GM12878 (cell line): Measurements from ENCODE around the gene ZNF385D. TPM values are rescaled to one million over a fixed set of nuclear protein-coding genes. Genes with fewer than 3 reads are reported as not detected.

Experiments
- ATAC-seq: fragments of 200-7000 bp; cut with Tn5 transposase; 3 replicates; pipeline ENCODE4 v1.9.1; 2020; ENCODE audit warnings: mild to moderate bottlenecking, moderate library complexity
- BruUV-seq: library from RNA; stranded (reverse); fragments of 400-500 nt; replicated peaks from 2 replicates; lab custom pipeline; 2021; lab: Mats Ljungman, UMichigan
- CTCF ChIA-PET: fragments of 300-600 bp; sonication (Branson Sonifier 250); formaldehyde crosslinking; extraction: SDS; loops from one replicate; lab custom pipeline; 2021; ENCODE audit warnings: inconsistent platforms; lab: Yijun Ruan, JAX
- POLR2A ChIA-PET: fragments of 350-600 bp; formaldehyde crosslinking; extraction: SDS; loops from one replicate; lab custom pipeline; 2021; ENCODE audit warnings: inconsistent platforms; lab: Charles Lee
- RAD21 ChIA-PET: fragments of 300-600 bp; sonication (Branson Sonifier 250); formaldehyde crosslinking; loops from one replicate; lab custom pipeline; 2023; ENCODE audit warnings: antibody characterized with exemption; ENCODE audit not compliant: unreplicated experiment; lab: Charles Lee
- SMC1A ChIA-PET: fragments of 300-600 bp; sonication (Branson Sonifier 250); formaldehyde crosslinking; loops from one replicate; lab custom pipeline; 2023; ENCODE audit not compliant: unreplicated experiment, uncharacterized antibody; lab: Charles Lee
- DNase-seq: peaks from one replicate; pipeline ENCODE4 v3.0.0-alpha.2; 2011; ENCODE audit warnings: low read depth, low spot score
- FAIRE-seq: peaks from 3 replicates; lab custom pipeline; 2011; peaks lifted over from hg19 to GRCh38; lab: Jason Lieb, UNC
- H2AFZ ChIP-seq: 2 replicates; pipeline ENCODE4 v1.6.0; 2011; ENCODE audit warnings: low read depth, low read length, control low read depth; ENCODE audit not compliant: control insufficient read depth
- H3K27ac ChIP-seq: 2 replicates; pipeline ENCODE4 v1.5.1; 2011; ENCODE audit warnings: control low read depth; ENCODE audit not compliant: control insufficient read depth, insufficient read depth
- H3K27me3 ChIP-seq, 2 experiments: replicated peaks in 1 of 2; 2 replicates each; pipeline versions ENCODE4 v1.6.0 to v1.6.1; 2011; ENCODE audit warnings: low read length in 1 of 2; ENCODE audit not compliant: control insufficient read depth in 2 of 2, insufficient read depth in 2 of 2
- H3K36me3 ChIP-seq, 2 experiments: 2 replicates each; pipeline ENCODE4 v1.5.1; 2011; ENCODE audit warnings: low read length in 1 of 2; ENCODE audit not compliant: control insufficient read depth in 2 of 2, insufficient read depth in 2 of 2
- H3K4me1 ChIP-seq: 2 replicates; pipeline ENCODE4 v1.6.1; 2011; ENCODE audit warnings: mild to moderate bottlenecking, low read length, moderate library complexity, mixed read lengths; ENCODE audit not compliant: control insufficient read depth, insufficient read depth
- H3K4me2 ChIP-seq: 2 replicates; pipeline ENCODE4 v1.6.0; 2011; ENCODE audit warnings: control low read depth; ENCODE audit not compliant: control insufficient read depth, insufficient read depth
- H3K4me3 ChIP-seq: fragments of 200-600 bp; sonication (generic); 2 replicates; pipeline ENCODE4 v1.5.1; 2016
- H3K79me2 ChIP-seq: 2 replicates; pipeline ENCODE4 v1.6.0; 2011; ENCODE audit warnings: low read length; ENCODE audit not compliant: control insufficient read depth, insufficient read depth
- H3K9ac ChIP-seq: 2 replicates; pipeline ENCODE4 v1.8.0; 2011; ENCODE audit warnings: low read length, control low read depth, mixed read lengths; ENCODE audit not compliant: control insufficient read depth, insufficient read depth
- H3K9me3 ChIP-seq: replicated peaks from 3 replicates; pipeline ENCODE4 v1.5.1; 2011; ENCODE audit warnings: mild to moderate bottlenecking, low read length; ENCODE audit not compliant: control insufficient read depth, insufficient read depth
- H4K20me1 ChIP-seq: 2 replicates; pipeline ENCODE4 v1.6.0; 2011; ENCODE audit not compliant: control insufficient read depth, insufficient read depth
- HDAC6 ChIP-seq: fragments of 200-600 bp; sonication (generic); IDR thresholded peaks from one replicate; pipeline ENCODE4 v1.8.0; 2017; ENCODE audit warnings: antibody characterized with exemption; ENCODE audit not compliant: unreplicated experiment
- IKZF2 ChIP-seq, 2 experiments: fragments of 450-650 bp; IDR thresholded peaks; 2 replicates each; pipeline ENCODE4 v1.6.1; 2017; ENCODE audit warnings: mild to moderate bottlenecking in 2 of 2, moderate library complexity in 2 of 2
- JUNB ChIP-seq: IDR thresholded peaks from 2 replicates; pipeline ENCODE4 v1.6.1; 2016; ENCODE audit warnings: antibody characterized with exemption, mild to moderate bottlenecking
- WRNIP1 ChIP-seq: IDR thresholded peaks from 2 replicates; pipeline ENCODE4 v1.6.1; 2011; ENCODE audit warnings: low read depth, low read length, improper control_type of control experiment, borderline replicate concordance
- ZBTB4 ChIP-seq: fragments of 450-650 bp; formaldehyde crosslinking; IDR thresholded peaks from 2 replicates; pipeline ENCODE4 v1.4.0; 2022; ENCODE audit warnings: mild to moderate bottlenecking, moderate library complexity
- WGBS: methylation state at CpG from one replicate; pipeline ENCODE4 v1.1.6; 2016; ENCODE audit warnings: low lambda C conversion rate; ENCODE audit not compliant: insufficient replicate concordance, insufficient coverage; ENCODE audit errors: missing lambda C conversion rate; 5-methylcytosine and 5-hydroxymethylcytosine counted together
- in situ Hi-C: fragments of 300-500 bp; cut with MboI; formaldehyde crosslinking; loops from 9 replicates; pipeline ENCODE4 v1.14.3; 2018; ENCODE audit warnings: mixed read lengths
- intact Hi-C: fragments of 100-400 bp; cut with micrococcal nuclease; formaldehyde crosslinking; loops from one replicate; pipeline ENCODE4 v1.14.2; 2022; ENCODE audit not compliant: unreplicated experiment
- polyA plus RNA-seq, 11 experiments: library from polyadenylated mRNA; depleted of rRNA in 4 of 11; unstranded in 6 of 11; stranded (reverse) in 5 of 11; fragments of >200 nt; fragmentation: Nextera tagmentation in 4 of 11; fragmentation: Illumina TruSeq in 1 of 11; extraction: Ambion mirVana in 4 of 11; extraction: Trizol in 1 of 11; gene quantifications; 1 replicate in 1 of 11; 2 replicates in 10 of 11; pipeline versions ENCODE4 v1.2.1 to v1.2.3, GENCODE V29; 2011 to 2016; ENCODE audit warnings: inconsistent platforms in 2 of 11, missing spikeins in 2 of 11, low read depth in 1 of 11
- total RNA-seq, 4 experiments: library from RNA; depleted of rRNA in 3 of 4; stranded (reverse); fragments of >200 nt in 3 of 4; fragmentation: Illumina TruSeq in 1 of 4; extraction: Trizol in 1 of 4; gene quantifications; 2 replicates each; pipeline versions ENCODE4 v1.2.1 to v1.2.3, GENCODE V29; 2013 to 2021

Gene ZNF385D
- total and polyA plus RNA-seq, 10 of the 15 experiments (the other 5 are each of a cell fraction or from before 2014, with no cell fraction given) = 0.01 to 0.62 (median 0.18) TPM; not detected in 5

- Histone ChIP-seq H3K4me2 (no peak overlapping the region), H3K27me3 (no peaks in the 10 kb centered on the region), H4K20me1 (no peaks in the 10 kb centered on the region), H3K27ac (no peak overlapping the region), H2AFZ (no peak overlapping the region), H3K4me3 (no peak overlapping the region), H3K79me2 (no peaks in the 10 kb centered on the region), H3K9me3 (no peaks in the 10 kb centered on the region), H3K36me3 (no peaks in the 10 kb centered on the region), H3K9ac (no peak overlapping the region), H3K4me1 (no peaks in the 10 kb centered on the region)
- intact Hi-C loops (no loop called here), in situ Hi-C loops (no loop called here)
- WGBS = 5% methylated on average over 2 of the region's 2 CpGs
- ATAC-seq = no peak
- no peak for FAIRE-seq
- ChIA-PET SMC1A (no interaction called here), CTCF (no interaction called here), RAD21 (no interaction called here), POLR2A (no interaction called here)
- no peak for TF ChIP-seq JUNB
- no peak for TF ChIP-seq IKZF2 (IDR thresholded peaks at IDR 0.05)
- no peak for TF ChIP-seq ZBTB4 (CRISPR knock-in tag)
- TF ChIP-seq WRNIP1 = no peak
- no peak for TF ChIP-seq HDAC6
- no peak for DNase-seq
- no TSS peak for BruUV-seq
These were observed 35.3 kb downstream of the ZNF385D start for GRCh38 chr3:21715662-21716061.
